Glomerular visceral epithelial cell (primary cell): ENCODE results near the gene PHF23.
"Not testable (repeated sequence)": the region's sequence is repeated elsewhere in the genome, so short reads cannot be mapped to it uniquely, and the experiment has no call there.

Source experiments
- DNase-seq: peaks from one replicate; pipeline ENCODE4 v3.0.0-alpha.2; 2016; ENCODE audit errors: extremely low spot score

Gene PHF23

DNA sequence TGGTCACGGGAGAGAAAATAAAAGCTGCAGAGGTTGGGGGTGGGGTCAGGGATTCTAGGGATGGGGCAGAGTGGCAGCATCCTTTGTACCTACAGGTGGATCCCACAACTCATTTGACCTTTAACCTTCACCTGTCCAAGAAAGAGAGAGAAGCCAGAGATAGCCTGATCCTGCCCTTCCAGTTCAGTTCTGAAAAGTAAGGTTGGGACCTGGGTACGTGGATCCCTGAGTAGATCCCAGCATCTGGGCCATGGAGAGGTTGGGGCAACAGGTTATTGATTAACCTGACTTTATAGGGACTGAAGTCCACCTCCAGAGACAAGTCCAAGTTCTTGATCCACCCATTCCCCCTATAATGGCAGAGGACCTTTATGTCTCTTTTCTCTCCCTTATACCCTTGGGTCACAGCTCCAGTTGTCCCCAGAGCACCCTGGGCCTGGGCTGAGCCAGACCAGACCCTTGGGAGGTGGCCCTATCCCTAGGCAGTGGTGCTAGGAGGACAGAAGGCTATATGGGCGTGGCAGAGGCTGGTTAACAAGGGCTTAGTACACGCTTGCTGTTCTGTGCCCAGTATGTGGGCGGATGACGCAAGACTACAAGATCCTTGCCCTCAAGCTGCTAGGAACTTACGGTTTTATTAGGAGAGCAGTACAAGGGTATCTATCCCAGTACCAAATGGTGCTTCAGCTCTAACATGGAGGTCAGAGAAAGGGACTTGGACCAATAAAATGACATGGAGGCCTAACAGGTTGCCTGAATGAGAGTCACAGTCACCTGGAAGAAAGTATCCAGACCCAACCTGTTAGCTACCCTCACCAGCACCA is 19.7 kb upstream of the PHF23 start:
- no peak for DNase-seq

DNA sequence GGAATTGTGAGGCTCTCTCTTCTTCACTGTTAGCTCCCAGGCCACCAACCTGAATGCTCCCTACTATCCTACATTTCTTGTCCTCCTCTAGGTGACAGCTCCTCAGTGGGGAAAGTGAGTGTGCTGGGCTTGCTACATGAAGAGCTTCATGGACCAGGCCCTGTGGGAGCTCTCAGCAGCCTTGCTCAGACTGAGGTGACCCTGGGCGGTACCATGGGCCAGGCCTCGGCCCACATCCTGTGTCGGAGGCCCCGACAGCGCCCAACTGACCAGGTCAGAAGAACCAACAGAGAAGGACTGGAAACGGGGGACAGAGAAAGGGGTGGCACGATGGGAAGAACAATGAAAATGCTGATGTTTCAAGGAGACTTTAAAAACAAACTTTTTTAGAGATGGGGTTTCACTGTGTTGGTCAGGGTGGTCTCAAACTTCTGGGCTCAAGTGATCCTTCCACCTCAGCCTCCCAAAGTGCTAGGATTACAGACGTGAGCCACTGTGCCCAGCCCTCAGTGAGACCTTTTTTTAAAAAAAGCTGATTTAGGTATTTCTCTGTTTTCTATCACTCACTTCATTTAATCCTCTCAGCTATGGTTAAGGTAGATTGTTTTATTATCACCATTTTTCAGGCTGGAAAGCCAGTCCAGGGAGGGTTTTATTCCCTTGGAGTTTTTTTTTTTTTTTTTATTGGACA is 17.7 kb upstream of the PHF23 start:
- DNase-seq = no peak

DNA sequence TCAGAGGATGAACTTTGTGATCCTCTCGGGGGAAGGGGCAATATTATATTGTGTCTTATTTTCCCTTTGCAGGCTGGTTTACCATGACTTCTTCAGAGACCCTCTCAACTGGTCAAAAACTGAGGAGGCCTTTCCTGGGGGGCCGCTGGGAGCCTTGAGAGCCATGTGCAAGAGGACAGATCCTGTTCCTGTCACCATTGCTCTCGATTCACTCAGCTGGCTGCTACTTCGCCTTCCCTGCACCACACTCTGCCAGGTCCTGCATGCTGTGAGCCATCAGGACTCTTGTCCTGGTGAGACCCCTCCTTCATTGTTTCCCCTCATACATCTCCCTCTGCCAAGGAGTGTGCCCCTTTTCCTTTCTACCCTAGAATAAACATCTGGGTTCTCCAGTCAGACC is 15.3 kb upstream of the PHF23 start:
- DNase-seq = no peak

DNA sequence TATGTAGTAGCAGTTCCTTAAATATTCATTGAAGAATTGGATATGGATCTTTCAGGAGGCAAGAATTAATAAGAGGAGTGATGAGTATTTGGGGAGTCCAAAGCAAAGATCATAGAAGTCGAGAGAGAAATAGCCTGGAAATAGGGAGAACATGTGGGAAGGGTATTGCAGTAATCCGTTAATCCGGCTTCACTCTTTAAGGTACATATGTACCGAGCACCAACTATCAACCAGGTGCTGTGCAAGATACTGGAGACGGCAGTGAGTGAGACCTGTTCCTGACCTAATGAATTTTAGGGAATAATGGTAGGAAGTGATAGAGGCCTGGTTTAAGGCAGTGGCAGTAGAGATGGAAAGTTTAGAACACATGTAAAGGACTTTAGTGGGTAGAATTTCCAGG is 13.8 kb upstream of the PHF23 start:
- no peak for DNase-seq

DNA sequence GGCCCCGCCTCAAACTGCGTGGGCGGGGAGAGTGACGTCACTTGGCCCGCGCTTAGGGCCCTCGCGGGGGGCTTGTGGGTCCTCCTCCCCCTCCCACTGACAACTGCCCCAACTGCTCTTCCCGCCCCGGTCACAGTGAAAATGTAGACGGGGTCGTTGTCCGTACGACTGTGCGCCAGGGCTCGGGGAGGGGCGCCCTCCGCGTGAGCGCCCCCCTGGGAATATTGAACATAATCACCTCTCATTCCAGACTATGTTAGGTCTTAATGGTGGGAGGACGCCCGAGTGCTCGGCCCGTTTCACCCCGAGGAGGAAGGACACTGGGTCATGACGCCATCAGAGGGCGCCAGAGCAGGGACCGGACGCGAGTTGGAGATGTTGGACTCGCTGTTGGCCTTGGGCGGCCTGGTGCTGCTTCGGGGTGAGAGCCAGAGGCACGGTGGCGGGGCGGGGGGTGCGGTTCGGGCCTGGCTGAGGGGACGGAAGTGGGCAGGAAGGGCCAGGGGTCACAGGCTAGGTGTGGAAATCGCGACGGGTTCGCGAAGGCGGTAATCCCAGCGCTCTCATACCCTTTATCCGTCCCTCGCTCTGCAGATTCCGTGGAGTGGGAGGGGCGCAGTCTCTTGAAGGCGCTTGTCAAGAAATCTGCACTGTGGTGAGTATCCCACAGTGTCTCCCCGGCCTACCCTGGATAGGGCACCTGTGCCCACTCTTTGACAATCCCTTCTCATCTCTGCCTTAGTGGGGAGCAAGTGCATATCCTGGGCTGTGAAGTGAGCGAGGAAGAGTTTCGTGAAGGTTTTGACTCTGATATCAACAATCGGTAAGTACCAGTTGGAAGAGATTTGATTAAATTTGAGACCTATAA is 13.2 kb upstream of the PHF23 start, which contains the start of gene ELP5:
Gene ELP5 (plus strand): TSS at position 40 of the 868 bp plus-strand sequence. CDS start 336 bp downstream, at position 376.
- peak; percentile 93 for DNase-seq

DNA sequence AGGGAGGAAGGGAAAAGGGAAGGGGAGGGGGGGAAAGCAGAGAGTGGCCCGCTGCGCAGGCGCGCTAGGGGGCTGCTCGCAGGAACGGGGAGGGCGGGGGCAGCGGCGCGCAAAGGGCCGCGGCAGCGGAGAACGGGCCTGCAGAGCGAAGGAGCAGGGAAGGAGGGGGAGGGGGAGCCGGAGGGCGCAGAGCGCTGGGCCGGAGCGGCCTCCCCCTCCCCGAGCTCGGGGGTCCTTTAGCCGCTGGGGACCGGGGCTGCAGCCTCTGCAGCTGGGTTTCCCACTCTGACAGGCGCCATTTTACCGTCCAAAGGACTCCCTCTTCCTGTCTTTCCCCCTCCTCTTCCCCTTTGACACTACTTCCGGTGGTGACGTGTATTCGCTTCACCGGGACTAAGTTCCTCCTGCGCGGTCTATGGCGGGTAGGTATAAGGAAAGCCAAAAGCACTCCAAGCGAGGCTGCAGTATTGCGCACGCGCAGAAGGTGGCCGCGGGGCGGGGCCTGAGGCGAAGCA is 12.5 kb upstream of the PHF23 start, which contains the start of gene CTDNEP1:
Gene CTDNEP1 (minus strand): TSS at position 74 of the 515 bp plus-strand sequence. CDS start 438 bp downstream, outside the sequence.
- DNase-seq = peak; percentile 100

DNA sequence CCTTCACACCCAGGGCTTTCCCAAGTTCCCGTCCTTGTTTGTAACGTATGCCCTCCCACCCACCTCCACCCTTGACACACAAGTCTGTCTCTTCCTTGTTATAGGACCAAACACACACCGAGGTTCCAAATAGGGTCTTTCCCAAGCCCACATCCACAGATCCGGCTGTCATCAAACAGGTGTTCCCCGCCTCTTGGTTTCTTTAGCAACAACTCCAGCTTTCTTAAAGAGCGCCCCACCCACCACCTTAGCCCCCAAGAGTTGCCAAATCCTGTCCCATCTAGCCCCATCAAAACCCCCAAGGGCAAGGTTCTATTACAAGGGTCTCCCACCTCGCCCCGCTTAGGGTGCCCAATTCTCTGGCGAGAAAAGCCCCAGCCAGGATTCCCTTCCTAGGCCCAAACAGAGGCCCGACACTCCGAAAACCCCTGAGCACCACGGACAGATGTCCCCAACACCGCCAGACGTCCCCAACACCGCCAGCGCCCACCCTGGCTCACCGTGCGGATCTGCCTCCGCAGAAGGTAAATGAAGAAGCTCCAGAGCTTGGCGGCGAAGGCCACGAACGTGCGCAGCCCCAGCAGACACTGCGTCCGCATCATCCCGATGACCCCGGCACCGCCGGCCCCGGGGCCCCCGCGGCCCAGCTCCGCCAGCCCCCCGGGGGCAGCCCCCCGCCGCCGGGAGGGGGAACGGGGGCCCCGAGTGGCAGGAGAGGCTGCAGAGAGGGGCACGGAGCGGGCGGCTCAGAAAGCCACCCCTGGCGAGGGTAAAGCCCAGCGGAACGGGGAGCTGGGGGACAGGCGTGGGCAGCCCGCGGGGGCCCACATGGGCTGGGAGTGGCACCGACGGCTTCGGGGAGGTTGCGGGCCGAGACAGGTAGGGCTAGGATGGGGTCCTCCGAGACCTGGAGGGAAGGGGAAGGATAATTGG is 11.7 kb upstream of the PHF23 start:
- DNase-seq = no peak

DNA sequence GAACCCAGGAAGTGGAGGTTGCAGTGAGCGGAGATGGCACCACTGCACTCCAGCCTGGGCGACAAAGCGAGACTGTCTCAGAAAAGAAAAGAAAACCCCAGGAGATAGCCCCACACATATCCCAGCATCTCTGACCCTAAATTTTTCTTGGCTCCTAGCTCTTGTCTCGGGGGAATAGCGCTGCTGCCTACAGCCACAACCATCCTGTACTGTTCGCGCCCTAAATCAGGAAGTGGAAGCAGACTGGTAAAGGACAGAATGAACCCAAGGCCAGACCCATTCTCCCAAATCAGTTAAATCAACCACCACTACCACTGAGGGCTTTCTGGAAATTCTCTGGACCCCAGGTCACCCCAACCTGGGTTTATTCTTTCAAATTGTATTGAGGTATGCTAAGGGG is 10.6 kb upstream of the PHF23 start:
- DNase-seq = no peak

DNA sequence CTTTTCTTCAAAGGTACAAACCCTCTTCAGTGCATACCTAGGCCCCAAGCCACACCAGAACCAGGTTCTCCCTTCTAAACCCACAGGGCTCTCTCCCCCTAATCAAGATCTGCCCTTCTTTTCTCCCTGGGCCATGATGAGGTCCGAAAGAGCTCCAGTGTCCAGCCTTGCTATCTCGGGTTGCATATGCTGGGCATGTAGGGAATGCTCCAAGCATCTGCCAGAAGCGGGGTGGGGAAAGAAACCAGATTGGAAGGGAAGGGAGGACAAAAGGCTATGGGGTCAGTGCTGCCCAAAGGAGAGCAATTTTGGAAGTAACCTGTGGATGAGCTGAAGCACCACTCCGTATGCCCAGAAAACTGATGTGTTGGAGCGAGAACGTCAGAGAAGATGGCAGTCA is 10.0 kb upstream of the PHF23 start:
- no peak for DNase-seq

DNA sequence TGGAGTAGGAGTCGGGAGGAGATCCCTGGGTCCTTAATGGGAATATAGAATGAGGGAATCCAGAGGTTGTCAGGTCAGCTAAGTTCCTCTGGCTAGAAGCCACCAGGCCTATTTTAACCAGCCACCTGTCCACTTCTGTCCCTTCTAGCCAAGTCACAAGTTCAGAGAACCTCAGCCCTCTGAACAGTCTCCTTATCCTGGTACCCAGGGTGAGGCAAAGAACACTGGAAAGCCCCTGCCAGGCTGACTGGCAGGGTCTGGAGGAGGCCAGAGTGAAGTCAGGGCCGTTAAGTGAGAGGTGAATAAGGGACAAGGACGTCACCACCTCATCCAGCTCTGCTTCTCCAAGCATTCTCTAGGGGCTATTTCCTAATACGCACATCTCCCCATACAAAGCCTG is 9.5 kb upstream of the PHF23 start:
- no peak for DNase-seq

DNA sequence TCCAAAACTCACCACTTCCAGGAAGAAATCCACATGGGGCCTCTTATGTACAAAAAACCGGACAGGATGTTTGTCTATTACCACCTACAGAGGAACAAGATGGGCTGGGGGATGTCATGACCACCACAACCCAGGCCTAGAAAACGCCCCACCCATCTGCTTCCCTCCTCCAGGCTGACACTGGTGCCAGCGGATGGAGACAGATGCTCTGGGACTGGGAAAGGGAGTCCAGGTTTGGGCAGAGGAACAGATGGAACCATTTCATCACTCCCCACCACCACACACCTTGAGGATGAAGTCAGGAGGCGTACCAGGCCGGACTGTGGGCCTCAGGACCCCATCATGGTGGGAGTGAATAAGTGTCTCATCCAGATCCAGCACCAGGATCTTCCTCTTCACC is 7.5 kb upstream of the PHF23 start:
- no peak for DNase-seq

DNA sequence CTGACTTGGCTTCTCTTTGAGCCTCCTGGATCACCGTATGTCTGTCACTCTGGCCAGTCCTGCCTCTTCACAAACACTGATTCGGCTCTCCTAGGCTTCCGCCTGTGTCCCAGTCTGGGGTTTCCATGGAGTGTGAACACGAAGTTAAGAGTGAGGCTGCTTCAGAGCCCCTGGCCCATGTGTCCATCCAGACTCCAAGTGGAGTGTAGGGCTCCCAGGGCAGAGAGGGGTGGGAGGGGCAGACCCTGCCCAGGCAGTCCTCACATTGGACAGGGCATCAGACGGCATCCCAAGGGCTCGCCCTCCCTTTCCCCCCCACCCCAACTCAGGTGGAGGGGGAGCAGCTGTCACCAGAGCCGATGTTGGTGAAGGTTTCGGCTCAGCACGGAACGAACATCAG is 4.6 kb upstream of the PHF23 start:
- not testable (repeated sequence) for DNase-seq

DNA sequence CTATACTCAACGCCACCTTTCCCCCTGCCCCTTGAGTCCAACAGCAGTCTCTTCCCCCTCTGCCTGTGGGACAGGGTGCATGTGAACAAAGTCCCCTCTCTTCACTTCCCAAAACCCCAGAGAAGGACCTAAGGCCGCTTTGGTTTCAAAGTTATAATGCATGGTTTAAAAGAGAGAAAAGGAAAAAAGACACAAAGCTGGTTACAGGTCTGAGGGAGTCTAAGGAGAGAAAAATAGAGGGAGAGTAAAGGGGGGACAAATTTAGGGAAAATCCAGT is 4.1 kb upstream of the PHF23 start:
- DNase-seq = no peak

DNA sequence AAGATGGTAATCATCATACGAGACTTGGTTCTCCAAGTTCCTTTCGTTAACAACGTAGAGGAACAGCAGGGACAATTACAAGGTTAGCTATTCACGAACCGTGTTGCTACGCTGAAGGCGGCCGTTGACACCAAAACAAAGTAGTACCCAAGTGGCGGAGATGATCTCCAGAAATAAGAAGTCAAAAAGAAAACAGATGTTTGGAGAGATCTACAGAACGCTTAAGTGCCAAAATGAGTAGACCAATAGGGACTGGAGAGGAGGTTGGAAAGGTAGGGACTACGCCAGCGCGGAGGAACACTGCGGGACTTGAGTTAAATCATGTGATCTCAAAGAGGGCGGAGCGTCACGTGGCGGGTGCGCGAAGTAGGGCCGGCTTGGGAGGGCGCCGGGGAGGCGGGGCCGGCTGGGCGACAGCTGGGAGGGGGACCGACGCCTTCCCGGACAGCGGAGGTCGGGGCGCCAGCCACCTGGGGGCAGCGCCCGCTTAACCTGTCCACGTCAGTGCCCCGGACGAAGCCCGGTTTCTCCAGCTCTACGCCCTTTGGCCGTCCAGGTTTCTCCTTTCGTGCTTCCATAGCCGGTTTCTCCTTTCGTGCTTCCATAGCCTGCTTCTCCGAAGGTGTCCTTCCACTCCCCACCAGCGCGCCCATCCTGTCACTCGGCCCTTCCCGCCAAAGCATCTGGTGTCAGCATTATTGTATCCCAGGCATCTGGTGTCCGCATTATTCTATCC is 3.6 kb upstream of the PHF23 start:
- DNase-seq = peak; percentile 94

DNA sequence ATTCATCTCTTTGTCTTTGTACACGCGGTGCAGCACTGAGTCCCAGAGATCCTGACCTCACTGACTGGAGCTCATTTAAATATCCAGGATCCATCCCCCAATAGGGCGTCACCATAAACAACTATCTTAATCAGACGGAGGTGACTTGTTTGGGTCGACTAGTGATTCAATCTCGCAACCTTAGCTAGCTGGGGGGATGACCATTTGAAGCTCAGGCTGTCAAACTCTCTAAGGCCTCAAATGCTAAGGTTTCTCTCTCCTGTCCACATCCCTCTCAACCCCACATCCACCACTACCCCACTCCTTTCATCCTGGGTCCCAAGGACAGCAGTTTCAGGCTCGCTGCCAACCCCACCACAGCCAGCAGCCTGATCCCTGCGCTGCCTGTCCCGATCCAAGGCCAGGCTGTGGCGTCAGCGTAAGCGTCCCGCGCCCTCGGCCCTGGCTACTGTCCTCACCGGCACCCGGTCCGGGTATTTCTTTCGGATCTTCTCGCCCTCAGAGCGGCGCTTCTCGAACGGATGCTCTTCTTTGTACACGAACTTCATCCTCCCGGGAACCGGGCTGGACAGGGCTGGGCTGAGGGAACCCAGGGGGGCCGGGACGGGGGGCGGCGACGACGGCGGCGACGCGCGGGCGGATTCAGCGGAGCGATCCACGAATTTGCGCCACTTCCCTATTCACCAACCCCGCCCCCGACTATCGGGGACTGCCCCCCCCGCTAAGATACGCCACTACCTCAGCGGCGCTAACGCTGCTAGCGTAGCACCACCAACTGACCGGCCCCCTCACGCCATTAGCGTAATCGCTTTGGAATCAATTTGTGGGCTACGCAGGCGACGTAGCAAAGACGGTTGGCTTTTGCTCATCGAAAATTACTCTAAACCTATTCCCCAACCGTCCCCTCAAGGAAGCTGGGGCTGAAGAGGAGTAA is 2.8 kb upstream of the PHF23 start, which contains the start of gene GABARAP:
Gene GABARAP (minus strand): TSS at position 667 of the 934 bp plus-strand sequence. CDS start 119 bp downstream, at position 548.
- DNase-seq = peak; percentile 90

DNA sequence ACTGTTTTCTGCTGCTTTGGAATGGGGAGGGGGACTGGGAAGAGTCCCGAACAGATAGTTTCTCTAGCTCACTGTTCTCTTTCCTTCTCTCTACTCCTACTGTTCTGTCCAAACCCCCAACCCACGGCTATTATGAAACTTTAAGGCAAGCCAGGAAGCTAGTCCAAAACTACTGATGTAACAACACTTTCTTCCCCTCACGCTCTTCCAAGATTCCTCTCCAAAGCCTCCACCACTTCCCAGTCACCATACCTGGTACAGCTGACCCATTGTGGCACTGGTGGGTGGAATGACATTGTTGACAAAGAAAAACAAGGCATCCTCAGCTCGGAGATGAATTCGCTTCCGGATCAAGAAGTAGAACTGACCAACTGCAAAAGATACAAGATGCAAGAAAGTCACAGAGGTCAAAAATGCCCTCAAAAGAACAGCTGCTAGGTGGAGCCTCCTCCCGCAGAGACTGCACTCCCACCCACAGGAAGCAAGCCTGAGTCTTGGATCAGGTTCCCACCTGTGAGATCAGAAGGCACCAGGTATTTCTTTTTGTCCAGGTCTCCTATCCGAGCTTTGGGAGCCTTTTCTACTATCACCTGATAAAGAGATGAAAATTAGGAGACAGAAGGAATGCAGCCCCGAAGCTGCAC is 2.0 kb upstream of the PHF23 start:
- no peak for DNase-seq

DNA sequence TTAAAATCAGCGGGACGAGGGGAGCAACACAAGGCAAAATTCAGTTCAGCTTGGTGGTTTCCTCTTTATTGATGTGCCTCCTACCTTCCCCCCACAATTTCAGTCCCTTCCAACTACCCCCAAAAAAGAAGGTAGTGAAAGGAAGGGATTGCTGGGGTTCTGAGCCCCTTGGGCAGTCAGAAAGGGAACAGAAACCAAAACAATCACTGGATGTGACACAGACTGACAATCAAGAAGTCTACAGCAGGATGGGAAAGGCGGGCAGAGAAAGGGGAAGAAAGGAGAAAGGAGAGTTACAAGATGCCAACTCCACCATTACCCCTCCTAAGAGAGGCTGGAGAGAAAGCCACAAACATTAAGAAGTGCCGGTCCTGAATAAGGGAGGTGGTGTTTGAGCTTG is 1.1 kb upstream of the PHF23 start:
- DNase-seq = no peak

DNA sequence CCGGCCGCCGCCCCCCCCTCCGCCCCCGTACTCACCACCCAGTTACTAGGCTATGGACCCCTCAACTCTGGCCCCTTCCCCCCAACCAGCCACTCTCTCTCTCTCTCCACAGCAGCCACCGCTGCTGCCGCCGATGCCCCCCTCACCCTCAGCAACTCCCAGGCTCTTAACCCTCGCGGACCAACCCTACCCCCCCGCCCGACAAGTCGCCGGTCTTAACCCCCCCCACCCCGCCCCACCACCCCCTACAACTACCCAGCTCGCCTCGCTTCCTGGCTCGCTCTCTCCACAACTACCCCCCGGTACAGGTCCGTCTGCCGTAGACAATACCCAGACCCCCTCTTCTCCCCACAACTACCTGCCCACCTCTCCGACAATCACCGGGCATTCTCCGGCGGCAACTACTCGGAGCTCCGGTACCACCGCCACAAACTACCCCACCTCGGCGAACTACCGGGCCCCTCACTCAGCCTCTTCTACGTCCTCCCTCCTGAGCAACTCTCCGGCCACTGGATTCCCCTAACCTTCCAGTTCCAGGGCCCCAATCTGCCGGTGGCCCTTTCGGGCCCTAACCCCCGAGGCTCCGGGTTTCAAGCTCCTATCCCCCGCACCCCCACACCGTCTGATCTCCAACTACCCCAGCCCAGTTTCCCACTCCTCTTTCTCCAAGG is 702 bp downstream of the PHF23 start:
- peak; percentile 52 for DNase-seq
